HPDE6-E6E7 (cell line): Measurements from ENCODE around the gene ZNF282.
"Not testable (repeated sequence)": the region's sequence is repeated elsewhere in the genome, so short reads cannot be mapped to it uniquely, and the experiment has no call there.

Source experiments
- DNase-seq: peaks from one replicate; pipeline ENCODE4 v3.0.0; 2011; ENCODE audit warnings: missing footprints; ENCODE audit errors: extremely low spot score

ZNF282 gene

GRCh38 chr7:149225106-149225505, 29.8 kb downstream of the ZNF282 start:
- no peak for DNase-seq

- DNase-seq: no peak
Measured at GRCh38 chr7:149225656-149226055, 30.3 kb downstream of the ZNF282 start.

GRCh38 chr7:149226366-149226765, 31.0 kb downstream of the ZNF282 start:
- not testable (repeated sequence) for DNase-seq

- DNase-seq: no peak
Measured at GRCh38 chr7:149226840-149227494, 31.6 kb downstream of the ZNF282 start.

GRCh38 chr7:149228831-149229471, 33.6 kb downstream of the ZNF282 start:
- DNase-seq: no peak

- DNase-seq: no peak
Measured at GRCh38 chr7:149229526-149229925, 34.2 kb downstream of the ZNF282 start.

GRCh38 chr7:149232362-149232761, 37.0 kb downstream of the ZNF282 start:
- DNase-seq: no peak

- peak; percentile 76 for DNase-seq
Measured at GRCh38 chr7:149233655-149234204, 38.4 kb downstream of the ZNF282 start.

- DNase-seq: no peak
Measured at GRCh38 chr7:149237502-149237901, 42.2 kb downstream of the ZNF282 start.

- peak; percentile 78 for DNase-seq
Measured at GRCh38 chr7:149238051-149238450, 42.7 kb downstream of the ZNF282 start.

GRCh38 chr7:149239345-149240143, 44.2 kb downstream of the ZNF282 start, which contains the start of gene ZNF212:
Gene ZNF212 (plus strand): TSS chr7:149239651. CDS start chr7:149239779, 128 bp downstream.
- DNase-seq: peak; percentile 98

GRCh38 chr7:149240637-149241036, 45.3 kb downstream of the ZNF282 start:
- DNase-seq: no peak

- DNase-seq: no peak
Measured at GRCh38 chr7:149241696-149242095, 46.4 kb downstream of the ZNF282 start.

- DNase-seq: no peak
Measured at GRCh38 chr7:149245244-149245643, 49.9 kb downstream of the ZNF282 start.

GRCh38 chr7:149245744-149246143, 50.4 kb downstream of the ZNF282 start:
- no peak for DNase-seq

GRCh38 chr7:149248777-149249176, 53.4 kb downstream of the ZNF282 start:
- no peak for DNase-seq

- DNase-seq: not testable (repeated sequence)
Measured at GRCh38 chr7:149250151-149250550, 54.8 kb downstream of the ZNF282 start.

GRCh38 chr7:149251518-149251917, 56.2 kb downstream of the ZNF282 start:
- DNase-seq: not testable (repeated sequence)

GRCh38 chr7:149252378-149252777, 57.0 kb downstream of the ZNF282 start:
- DNase-seq: no peak

- DNase-seq: no peak
Measured at GRCh38 chr7:149253665-149254064, 58.3 kb downstream of the ZNF282 start.

GRCh38 chr7:149254181-149254858, 59.0 kb downstream of the ZNF282 start:
- no peak for DNase-seq

GRCh38 chr7:149255174-149255573, 59.8 kb downstream of the ZNF282 start:
- DNase-seq: no peak
